GM21619 (cell line): ENCODE data around the gene NLK.
A peak's percentile ranks its signal among the peaks of the same experiment; 100 is the strongest.

Source experiments
- ATAC-seq: cut with Tn5 transposase; IDR thresholded peaks from one replicate; pipeline ENCODE4 v1.9.1; 2021; ENCODE audit not compliant: unreplicated experiment

Gene NLK

DNA sequence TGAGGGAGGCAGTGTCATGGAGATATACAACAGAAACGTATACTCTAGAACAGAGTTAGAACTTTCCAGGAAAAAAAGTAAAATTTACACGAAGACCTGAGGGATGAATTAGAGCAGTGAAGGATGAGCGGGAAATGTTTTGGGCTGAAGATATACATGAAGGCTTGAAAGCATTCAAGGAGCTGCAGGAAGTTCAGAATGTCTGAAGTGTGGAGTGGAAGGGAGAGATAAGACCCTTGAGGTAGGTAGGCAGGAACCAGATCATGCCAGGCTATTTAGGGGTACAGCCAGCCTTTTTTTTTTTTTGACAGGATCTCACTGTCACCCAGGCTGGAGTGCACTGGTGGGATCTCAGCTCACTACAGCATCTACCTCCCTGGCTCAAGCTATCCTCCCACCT, 3.2 kb upstream of the NLK start:
- no peak for ATAC-seq

DNA sequence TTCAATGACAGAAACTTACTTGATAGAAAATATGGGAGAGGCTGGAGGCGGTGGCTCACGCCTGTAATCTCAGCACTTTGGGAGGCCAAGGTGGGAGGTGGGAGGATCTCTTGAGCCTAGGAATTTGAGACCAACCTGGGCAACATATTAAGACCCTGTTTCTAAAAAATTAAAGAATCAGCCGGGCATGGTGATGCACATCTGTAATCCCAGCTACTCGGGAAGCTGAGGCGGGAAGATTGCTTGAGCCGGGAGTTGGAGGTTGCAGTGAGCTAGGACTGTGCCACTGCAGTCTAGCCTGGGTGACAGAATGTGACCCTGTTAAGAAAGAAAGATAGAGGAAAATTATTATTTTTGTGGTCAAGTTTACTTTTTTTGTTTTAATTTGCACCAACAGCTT, 2.1 kb upstream of the NLK start:
- no peak for ATAC-seq

DNA sequence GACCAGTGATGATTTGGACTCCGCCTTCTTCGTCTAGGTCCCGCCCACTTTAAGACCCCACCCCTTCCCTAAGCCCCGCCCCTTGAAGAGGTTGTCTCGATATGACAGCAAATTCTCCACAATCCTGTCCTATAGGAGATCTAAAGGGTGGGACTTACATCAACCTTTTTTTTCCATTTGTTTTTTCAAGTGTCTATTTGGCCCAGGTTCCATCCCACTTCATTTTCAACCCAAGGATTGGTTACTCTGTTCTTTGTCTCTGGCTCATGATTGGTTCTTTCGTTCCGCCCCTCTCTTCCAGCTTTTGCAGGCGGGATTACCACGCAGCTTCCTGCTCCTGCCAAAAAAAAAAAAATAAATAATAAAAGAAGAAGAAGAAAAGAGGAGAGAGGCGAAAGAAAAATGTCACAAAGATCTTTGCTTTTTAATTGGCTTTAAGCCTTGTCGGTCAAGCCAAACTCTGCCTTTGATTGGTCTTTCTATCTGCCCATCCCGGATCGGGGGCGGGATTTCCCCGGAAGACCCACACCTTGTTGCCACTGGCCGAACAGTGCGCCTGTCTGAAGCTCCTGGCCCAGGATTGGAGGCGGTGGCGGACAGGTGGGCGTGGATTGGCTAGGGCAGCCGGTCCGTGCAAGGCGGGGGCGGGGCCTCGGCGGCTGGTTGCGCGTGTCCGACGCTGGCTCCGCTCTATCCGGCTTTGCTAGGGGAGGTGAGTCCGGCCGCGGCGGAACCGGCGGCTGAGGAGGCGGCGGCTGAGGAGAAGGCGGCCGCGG, 1.2 kb upstream of the NLK start:
- peak; percentile 86 for ATAC-seq

DNA sequence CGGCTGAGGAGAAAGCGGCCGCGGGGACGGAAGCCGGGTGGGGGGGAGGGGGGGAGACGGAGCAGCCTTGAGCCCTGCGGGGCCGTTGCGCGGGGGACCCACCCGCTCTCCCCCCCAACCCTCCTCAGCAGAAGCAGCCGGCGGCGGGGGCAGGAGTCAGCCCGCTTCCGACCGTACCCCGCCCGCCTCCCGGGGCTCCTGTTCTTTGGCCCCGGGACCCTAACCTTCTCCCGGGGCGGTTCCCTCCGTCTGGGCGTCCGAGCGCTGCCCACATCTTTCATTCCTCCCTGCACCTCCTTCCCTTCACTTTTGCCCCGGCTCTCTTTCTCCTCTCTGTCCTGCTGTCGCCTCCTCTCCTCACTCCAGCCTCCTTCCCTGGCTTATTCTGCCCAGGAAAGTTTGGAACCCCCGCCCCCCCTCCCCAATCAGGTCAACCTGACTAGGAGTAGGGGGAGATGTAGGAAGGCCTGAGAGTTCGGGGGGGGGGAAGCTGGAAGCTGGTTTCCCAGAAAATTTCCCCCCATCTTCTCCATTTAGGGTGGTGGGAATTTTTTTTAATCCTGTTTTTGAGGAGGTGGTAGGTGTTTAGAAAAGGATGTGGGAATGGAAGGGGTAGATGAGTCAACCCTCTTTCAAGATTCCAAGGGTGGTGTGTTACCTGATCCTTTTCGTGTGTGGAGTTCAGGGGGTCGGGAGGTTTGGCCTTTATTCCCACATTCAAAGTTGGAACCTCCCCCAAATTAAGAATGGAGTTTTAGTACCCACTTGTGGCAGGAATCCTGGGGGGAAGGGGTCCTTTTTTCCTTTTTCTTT, 427 bp upstream of the NLK start:
- no peak for ATAC-seq

DNA sequence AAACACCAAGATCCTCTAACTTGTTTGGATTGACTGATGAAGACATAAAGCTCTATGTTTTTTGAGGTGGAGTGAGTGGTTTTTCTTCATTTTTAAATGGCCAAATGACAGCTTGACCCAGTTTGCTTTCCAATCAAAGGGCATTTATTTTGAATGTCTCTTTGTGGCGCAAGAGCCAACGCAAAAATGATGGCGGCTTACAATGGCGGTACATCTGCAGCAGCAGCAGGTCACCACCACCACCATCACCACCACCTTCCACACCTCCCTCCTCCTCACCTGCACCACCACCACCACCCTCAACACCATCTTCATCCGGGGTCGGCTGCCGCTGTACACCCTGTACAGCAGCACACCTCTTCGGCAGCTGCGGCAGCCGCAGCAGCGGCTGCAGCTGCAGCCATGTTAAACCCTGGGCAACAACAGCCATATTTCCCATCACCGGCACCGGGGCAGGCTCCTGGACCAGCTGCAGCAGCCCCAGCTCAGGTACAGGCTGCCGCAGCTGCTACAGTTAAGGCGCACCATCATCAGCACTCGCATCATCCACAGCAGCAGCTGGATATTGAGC, 329 bp downstream of the NLK start:
- ATAC-seq, result no peak

DNA sequence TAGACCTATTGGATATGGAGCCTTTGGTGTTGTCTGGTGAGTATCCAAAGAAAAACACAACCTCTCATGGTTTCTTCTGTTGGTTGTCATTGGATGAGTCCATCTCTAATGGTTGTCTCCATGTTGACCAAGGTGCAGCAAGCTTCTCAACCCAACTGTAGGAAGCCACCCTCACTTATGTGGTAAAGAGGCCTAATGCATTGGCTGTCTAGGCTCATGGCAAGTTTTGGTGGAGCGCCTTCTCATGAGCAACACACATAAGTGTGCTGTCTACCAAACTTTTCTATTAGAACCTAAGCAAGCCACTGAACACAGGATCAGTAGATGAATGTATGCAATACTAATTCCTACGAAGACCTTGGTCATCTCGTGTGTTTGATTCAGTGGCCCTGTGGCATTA, 819 bp downstream of the NLK start:
- ATAC-seq, result no peak

DNA sequence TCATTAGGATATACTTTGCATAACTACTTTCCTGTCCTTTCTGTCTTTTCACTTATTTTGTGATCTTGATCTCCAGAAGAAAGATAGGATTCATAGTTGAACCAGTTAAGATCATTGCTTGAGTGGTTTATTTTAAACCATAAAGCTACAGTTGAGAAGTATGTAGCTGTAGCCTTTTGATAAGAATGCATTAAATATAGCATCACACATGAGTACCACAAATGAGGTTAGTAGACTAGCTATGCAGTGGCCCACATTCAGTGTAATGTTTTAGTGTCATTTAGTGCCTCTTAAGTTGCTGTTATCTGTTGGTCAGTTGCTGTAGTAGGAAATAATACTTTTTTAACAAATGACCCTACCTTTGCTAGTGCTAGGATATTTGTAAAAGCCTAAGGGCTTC, 1.3 kb downstream of the NLK start:
- no peak for ATAC-seq

DNA sequence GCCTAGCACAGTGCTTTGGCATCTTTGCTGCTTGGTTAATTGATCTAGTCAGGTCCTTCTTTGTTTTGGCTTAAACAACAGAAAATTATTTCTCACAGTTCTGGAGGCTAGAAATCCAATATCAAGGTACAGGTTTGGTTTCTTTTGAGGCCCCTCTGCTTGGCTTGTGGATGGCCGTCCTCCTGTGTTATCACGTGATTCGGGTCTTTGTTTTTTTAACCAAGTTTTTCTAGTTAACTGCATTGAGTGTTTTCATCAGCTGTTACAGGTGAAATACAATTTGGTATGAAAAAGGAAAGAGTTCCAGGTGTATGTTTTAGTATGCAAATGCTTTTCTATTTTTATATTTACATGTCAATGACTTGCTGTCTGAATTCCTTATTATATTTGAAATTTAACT, 2.8 kb downstream of the NLK start:
- no peak for ATAC-seq

DNA sequence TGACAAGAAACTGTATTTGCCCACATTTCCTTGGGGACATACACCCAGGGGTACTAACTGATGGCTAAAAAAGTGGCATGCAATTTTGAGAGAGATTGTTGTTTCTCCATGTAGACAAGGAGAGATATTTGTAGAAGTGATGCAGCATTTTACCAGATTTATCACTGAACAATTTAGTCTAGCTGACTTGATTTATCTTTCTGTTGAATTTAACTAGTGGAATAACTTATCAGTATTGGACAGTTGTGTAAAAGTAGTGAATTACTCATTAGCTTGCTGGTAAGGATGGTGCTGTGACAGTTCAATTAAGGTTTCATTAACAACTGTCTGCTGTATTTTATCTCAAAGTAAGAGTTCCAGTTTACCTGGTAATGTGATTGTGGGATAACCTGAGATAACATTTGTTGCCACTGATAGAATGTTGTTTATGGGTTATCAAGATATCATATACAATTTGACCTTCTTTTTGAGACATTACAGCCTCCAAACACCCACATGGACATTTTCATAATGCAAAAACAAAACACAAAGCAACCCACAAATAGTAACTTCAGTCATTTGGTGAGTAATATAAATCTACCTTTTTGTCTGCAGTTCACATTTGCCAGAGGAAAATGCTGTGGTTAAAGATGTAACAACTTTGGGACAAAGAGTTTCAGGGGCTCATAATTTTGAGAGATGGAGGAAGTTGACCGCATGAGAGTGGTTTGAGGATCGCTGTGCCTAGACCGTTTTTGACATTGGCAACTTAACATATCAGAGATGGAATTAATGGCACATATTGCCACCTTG, 3.8 kb downstream of the NLK start:
- no peak for ATAC-seq

DNA sequence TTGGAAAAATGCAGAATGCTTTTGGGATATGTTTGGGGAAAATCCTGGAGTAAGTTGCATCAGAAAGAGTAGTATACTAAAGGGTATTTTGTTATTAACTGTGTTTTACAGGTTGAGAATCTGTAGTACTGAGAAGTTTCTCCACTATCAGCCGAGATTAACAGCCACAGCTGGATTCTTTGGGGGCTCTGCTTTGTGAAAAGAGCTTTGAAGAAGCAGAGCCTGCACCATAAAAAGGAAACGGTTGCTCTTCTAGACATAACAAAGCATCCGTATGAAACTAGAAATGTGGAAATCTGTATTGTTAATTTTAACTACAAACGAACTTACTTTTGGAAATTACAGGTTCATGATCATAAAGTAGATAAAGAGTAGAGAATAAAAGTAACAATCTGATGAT, 5.3 kb downstream of the NLK start:
- ATAC-seq, result no peak

DNA sequence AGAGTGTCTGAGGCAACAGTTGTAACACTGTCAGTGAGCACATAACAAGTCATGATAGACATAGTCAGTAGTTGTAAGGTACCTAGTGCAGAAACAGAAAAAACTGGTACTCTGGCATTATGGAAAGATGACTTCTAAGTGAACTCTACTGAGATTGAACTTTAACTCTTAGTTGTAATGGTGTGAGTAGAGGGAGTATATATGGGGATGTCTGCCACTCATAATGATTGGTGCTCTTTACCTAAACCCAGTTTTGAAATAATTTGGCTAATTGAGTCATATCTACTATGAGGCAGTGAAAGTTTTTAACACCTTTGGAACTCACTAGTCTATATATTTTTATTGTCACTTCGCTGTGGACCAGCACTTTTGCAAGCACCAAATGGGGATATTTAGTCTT, 6.6 kb downstream of the NLK start:
- no peak for ATAC-seq

DNA sequence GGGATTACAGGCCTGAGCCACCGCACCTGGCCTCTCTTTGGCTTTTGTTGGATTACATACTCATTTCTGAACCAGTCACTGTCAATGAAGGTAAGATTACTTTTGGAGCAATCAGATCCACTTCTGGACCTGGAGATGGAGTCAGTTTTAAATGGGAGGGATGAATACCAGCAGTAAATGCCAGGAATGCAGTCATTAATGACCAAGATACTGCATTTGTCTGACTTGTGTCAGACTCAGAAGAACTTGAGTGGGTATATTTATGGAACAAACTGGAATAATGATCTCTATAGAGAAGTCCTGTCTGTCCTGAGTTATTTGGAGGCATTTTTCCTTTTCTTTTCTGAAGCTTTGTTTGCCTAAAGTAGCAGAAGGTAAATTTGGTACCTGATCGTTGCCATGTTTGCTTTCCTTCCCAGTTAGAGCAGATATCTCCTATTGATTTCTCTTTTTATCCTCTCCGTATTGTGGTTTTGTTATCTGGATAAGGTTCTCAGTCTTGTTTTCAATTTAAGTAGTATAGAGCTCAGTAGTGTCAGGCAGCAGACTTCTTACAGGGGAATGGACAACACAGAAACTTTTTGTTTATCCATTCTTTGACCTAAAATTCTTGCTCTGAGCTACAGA, 10.7 kb downstream of the NLK start:
- no peak for ATAC-seq

DNA sequence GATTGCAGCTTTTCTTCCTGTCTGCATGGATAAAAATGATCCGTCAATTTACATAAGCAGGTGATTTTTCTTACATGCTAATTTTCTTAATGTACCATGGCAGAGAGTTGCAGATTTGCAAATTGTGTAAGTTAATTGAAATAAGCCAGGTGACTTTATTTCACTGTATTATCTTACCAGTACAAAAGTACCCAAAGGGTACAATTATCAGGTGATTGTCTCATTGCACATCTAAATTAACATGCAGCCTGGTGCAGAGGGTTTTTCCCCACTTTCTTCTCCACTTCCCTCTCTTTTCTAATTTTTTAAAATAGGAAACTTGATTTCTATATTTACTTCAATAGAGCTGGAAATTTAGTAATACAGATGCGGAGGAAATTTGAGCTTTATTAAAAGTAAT, 11.2 kb downstream of the NLK start:
- ATAC-seq, result no peak

DNA sequence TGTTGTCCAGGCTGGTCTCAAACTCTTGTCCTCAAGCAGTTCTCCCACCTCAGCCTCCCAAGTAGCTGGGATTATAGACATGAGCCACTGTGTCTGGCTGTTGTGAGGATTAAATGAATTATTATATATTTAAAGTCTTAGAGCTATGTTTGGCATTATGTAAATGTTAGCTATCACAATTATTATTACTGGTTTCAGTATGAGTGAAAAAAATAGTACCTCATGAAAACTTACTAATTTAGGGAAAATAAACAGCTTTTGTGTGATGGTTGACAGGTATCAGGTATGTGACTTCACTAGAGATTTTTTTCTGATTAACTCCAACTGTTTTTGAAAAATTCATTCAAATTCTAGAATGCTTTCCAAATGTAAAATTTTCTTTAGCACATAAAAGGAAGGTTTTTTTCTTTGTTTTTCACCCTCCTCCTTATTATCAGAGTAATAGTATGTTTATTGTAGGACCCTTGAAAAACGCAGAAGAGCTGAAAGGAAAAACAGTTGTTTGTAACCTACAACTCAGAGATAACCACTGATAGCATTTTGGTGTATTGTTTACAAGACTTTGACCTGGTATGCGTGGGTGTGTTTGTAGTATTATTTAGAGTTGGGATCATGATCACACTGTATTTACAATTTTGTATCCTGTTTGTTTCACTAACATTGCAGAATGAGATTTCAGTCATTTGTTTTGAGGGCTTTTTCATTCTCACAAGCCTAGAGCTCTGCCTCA, 13.2 kb downstream of the NLK start:
- no peak for ATAC-seq

DNA sequence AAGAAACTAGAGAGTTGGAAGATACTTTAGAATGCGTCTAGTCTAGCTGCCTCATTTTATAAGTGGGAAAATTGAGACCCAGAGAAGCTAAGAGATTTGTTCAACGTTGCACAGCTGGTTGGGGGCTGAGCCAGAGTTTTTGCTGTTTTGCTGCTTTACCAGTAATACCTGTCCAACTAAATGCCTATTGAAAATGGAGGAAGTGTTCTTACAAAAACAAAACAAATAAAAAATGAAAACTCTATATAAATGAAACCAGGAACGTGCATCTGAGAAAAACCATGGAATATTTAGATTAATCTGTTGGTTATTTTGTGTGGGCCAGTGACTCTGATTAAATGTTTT, 13.8 kb downstream of the NLK start:
- no peak for ATAC-seq

DNA sequence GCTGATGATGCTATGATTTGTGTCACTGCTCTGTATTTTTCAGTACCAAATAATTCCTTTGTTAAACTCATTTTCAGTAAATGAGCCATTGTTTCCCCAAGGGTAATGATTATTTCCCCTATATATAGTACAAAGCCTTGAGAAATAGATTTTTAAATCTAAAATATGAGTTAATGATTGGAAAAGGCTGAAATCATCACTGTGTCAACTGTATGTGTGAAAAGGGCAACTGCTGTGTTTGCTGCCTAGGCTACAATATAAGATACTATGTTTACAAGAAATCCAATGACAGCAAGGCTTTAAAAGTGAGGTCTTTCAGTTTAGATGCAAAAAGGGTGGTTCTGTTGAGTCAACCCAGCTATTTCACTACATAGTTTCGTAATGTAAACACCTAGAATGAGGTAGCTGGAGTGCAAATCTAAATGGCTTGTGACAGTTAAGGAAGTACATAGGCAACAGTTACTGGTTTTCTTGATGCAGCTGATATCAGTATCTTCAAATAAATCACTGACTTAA, 15.3 kb downstream of the NLK start:
- peak; percentile 76 for ATAC-seq

DNA sequence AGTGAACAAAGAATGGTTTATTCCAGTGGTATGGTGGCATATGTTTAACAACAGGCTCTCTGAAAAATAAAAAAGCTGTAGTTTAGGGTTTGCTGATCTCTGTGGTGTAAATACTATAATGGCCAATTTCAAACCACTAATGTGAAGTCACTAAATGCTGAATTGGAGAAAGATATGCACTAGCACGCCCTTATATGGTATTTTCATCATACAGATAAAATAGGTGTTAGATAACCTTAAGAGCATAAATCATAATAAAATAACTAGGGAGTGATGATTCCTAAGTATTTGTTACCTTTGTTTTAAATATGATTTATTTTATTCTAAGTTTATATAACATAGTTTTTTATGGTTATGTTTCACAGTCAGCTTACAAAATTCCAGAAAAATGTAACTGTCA, 17.2 kb downstream of the NLK start:
- ATAC-seq, result no peak

DNA sequence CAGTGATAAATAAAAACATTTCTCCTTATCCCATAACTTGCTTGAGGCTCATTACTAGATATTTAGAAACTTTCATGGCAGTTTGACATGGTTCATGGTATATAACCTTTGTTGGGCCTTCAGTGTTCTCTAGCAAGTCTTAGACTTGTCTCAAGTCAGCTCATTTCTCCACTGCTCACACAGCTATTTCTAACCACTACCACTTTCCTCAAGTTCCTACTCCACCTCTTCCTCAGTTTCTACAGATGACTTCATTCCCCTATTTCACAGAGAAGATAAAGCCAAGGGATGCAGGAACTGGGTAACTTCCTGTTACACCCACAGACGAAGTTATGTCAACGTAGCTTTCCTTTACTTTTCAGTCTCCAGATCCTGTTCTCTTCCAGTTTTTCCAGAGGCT, 23.2 kb downstream of the NLK start:
- no peak for ATAC-seq

DNA sequence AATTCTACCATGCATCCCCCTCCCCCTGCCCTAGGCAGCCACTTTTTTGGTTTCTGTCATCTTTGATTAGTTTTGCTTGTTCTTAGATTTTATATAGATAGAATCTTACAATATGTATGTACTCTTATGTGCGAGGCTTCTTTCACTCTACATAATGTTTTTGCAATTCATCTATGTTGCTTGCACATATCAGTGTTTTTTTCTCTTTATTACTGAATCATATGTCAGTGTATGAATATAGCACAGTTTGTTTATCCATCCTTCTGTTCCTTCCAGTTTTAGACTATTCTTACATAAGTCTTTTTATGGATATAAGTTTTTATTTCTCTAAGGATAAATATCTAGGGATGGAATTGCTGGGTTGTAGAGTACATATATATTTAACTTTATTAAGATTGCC, 26.6 kb downstream of the NLK start:
- no peak for ATAC-seq

DNA sequence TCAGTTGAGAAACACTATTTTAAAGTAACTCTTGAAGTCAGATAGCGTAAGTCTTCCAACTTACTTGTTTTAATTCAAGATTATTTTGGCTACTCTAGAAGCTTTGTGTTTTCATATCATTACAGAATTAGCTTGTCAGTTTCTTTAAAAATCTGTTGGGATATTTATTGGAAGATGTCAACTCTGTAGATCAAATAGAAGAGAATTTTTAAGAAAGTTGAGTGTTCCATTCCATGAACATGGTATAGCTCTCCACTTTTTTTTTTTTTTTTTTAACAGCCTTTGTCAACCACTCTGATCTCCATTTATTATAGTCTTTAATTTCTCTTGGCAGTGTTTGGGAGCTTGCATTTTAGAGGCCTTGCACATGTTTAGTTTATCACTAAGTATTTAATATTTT, 28.7 kb downstream of the NLK start:
- no peak for ATAC-seq
